Measurements from ENCODE around the gene NUDT3. TPM values are rescaled to one million over a fixed set of nuclear protein-coding genes. Genes with fewer than 3 reads are reported as not detected.
A peak's percentile ranks its signal among the peaks of the same experiment; 100 is the strongest.
"Not testable (repeated sequence)": the region's sequence is repeated elsewhere in the genome, so short reads cannot be mapped to it uniquely, and the experiment has no call there.

The NUDT3 gene
- total and polyA plus RNA-seq, 2 experiments from 2014 or later = 12.1 to 31.1 TPM

DNA sequence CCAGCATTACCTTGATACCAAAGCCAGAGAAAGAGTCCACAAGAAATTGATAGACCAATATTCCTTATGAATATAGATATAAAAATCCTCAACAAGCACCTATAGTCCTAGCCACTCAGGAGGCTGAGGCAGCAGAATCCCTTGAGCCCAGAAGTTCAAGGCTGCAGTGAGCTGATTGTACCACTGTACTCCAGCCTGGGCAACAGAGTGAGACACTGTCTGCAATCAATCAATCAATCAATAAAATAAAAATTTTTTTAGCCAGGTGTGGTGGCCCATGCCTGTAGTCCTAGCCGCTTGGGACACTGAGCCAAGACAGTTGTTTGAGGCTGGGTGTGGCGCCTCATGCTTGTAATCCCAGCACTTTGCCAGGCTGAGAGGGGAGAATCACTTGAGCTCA, 124.7 kb downstream of the NUDT3 start:
- no peak overlapping the region for H3K27ac ChIP-seq (ENCODE audit: low read depth)
- no peaks in the 10 kb centered on the region for H3K36me3 ChIP-seq (ENCODE audit: insufficient read depth)
- no peak overlapping the region for H2AFZ ChIP-seq
- Mint-ChIP-seq H3K27ac (no peak overlapping the region), H3K9me3 (peaks cover 6% of the 10 kb centered on the region), H3K27me3 (ENCODE audit: insufficient read depth, low read depth, poor library complexity) (peaks cover 2% of the 10 kb centered on the region), H3K4me3 (no peak overlapping the region), H3K36me3 (ENCODE audit: low read depth) (peaks cover 7% of the 10 kb centered on the region), H3K4me1 (peaks cover 5% of the 10 kb centered on the region; the same call in 2 of the 3 replicates)
- TF ChIP-seq CREB1 (CRISPR knock-in tag; IDR thresholded peaks at IDR 0.05; ENCODE audit: low read depth) (no peak), POLR2AphosphoS5 (IDR thresholded peaks at IDR 0.05; ENCODE audit: low read depth) (no peak), EZH2 (IDR thresholded peaks at IDR 0.05; ENCODE audit: low read depth, unreplicated experiment) (no peak)
- H3K27me3 ChIP-seq (ENCODE audit: insufficient read depth) = no peaks in the 10 kb centered on the region
- no peaks in the 10 kb centered on the region for H3K9me2 ChIP-seq (ENCODE audit: insufficient read depth)
- ATAC-seq = no peak
- H3K79me2 ChIP-seq (replicated peaks; ENCODE audit: insufficient read depth) = no peaks in the 10 kb centered on the region
- no peaks in the 10 kb centered on the region for H4K20me1 ChIP-seq (replicated peaks; ENCODE audit: insufficient read depth)
- DNase-seq (ENCODE audit: low spot score) = no peak
- no peak overlapping the region for H3K4me2 ChIP-seq
- no peak overlapping the region for H3K4me3 ChIP-seq
- no peaks in the 10 kb centered on the region for H3F3A ChIP-seq (replicated peaks; ENCODE audit: low read depth)
- no peaks in the 10 kb centered on the region for H3K4me1 ChIP-seq (ENCODE audit: insufficient read depth)

DNA sequence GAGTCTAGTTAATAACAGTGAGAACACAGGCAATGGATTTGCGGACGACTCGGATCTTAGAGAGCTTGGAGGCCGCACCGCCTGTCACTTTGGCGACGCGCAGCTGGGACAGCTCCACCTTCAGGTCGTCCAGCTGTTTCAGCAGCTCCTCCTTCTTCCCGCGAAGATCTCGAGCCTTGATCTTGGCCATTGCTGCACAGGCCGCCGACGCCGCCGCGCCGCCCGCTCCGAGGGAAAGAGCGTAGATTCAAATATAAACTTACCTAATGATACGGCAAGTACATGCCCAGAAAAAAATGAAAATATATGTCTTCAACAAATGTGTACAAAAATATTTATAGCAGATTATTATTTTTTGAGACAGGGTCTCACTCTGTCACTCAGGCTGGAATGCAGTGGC, 129.0 kb downstream of the NUDT3 start:
- H3K36me3 ChIP-seq (ENCODE audit: insufficient read depth); H3K9me2 ChIP-seq (ENCODE audit: insufficient read depth); H3K27me3 ChIP-seq (ENCODE audit: insufficient read depth); H3K4me3 ChIP-seq; H3F3A ChIP-seq (replicated peaks; ENCODE audit: low read depth); DNase-seq (ENCODE audit: low spot score); H2AFZ ChIP-seq; ATAC-seq; H4K20me1 ChIP-seq (replicated peaks; ENCODE audit: insufficient read depth); H3K27me3 Mint-ChIP-seq (ENCODE audit: insufficient read depth, low read depth, poor library complexity); H3K4me1 ChIP-seq (ENCODE audit: insufficient read depth); H3K27ac Mint-ChIP-seq; H3K4me2 ChIP-seq; H3K27ac ChIP-seq (ENCODE audit: low read depth); H3K4me1 Mint-ChIP-seq; H3K4me3 Mint-ChIP-seq; H3K79me2 ChIP-seq (replicated peaks; ENCODE audit: insufficient read depth): not testable (repeated sequence)
- Mint-ChIP-seq H3K36me3 (ENCODE audit: low read depth) (peaks cover 22% of the 10 kb centered on the region), H3K9me3 (peaks cover 25% of the 10 kb centered on the region)
- TF ChIP-seq, protein P1, sequence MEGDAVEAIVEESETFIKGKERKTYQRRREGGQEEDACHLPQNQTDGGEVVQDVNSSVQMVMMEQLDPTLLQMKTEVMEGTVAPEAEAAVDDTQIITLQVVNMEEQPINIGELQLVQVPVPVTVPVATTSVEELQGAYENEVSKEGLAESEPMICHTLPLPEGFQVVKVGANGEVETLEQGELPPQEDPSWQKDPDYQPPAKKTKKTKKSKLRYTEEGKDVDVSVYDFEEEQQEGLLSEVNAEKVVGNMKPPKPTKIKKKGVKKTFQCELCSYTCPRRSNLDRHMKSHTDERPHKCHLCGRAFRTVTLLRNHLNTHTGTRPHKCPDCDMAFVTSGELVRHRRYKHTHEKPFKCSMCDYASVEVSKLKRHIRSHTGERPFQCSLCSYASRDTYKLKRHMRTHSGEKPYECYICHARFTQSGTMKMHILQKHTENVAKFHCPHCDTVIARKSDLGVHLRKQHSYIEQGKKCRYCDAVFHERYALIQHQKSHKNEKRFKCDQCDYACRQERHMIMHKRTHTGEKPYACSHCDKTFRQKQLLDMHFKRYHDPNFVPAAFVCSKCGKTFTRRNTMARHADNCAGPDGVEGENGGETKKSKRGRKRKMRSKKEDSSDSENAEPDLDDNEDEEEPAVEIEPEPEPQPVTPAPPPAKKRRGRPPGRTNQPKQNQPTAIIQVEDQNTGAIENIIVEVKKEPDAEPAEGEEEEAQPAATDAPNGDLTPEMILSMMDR (conservative IDR thresholded peaks at IDR 0.05; ENCODE audit: low read depth in 2 of 2) = peak; percentile 30 to 31

DNA sequence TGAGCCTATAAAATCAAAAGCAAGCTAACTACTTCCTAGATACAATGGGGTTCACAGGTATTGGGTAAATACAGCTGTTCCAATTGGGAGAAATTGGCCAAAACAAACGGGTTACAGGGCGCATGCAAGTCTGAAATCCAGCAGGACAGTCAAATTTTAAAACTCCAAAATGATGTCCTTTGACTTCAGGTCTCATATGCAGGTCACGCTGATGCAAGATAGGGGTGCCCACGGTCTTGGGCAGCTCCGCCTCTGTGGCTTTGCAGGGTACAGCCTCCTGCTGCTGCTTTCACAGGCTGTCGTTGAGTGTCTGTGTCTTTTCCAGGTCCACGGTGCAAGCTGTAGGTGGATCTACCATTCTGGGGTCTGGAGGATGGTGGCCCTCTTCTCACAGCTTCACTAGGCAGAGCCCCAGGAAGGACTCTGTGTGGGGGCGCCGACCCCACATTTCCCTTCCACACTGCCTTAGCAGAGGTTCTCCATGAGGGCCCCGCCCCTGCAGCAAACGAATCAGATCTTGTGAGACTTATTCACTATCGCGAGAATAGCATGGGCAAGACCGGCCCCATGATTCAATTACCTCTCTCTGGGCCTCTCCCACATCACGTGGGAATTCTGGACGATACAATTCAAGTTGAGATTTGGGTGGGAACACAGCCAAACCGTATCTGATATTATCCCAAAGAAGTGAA, 131.7 kb downstream of the NUDT3 start:
- Histone ChIP-seq H3K36me3 (ENCODE audit: insufficient read depth) (no peaks in the 10 kb centered on the region), H3K79me2 (replicated peaks; ENCODE audit: insufficient read depth) (no peaks in the 10 kb centered on the region), H3K27ac (ENCODE audit: low read depth) (no peak overlapping the region), H3K9me2 (ENCODE audit: insufficient read depth) (no peaks in the 10 kb centered on the region), H4K20me1 (replicated peaks; ENCODE audit: insufficient read depth) (no peaks in the 10 kb centered on the region), H3F3A (replicated peaks; ENCODE audit: low read depth) (no peaks in the 10 kb centered on the region), H3K4me1 (ENCODE audit: insufficient read depth) (no peaks in the 10 kb centered on the region), H3K4me2 (no peak overlapping the region), H2AFZ (no peak overlapping the region), H3K4me3 (no peak overlapping the region), H3K27me3 (ENCODE audit: insufficient read depth) (no peaks in the 10 kb centered on the region)
- no peak overlapping the region for H3K4me3 Mint-ChIP-seq
- peaks cover 4% of the 10 kb centered on the region for H3K27me3 Mint-ChIP-seq (ENCODE audit: insufficient read depth, low read depth, poor library complexity)
- H3K27ac Mint-ChIP-seq = no peak overlapping the region
- DNase-seq (ENCODE audit: low spot score) (no peak), ATAC-seq (no peak)
- H3K4me1 Mint-ChIP-seq = no peaks in the 10 kb centered on the region
- H3K9me3 Mint-ChIP-seq = peaks cover 25% of the 10 kb centered on the region
- H3K36me3 Mint-ChIP-seq (ENCODE audit: low read depth) = peaks cover 22% of the 10 kb centered on the region
- TF ChIP-seq POLR2AphosphoS5 (IDR thresholded peaks at IDR 0.05; ENCODE audit: low read depth) (no peak), STAT1 (IDR thresholded peaks at IDR 0.05; ENCODE audit: unreplicated experiment) (no peak), NANOG (IDR thresholded peaks at IDR 0.05; ENCODE audit: borderline replicate concordance) (no peak), CREB1 (CRISPR knock-in tag; IDR thresholded peaks at IDR 0.05; ENCODE audit: low read depth) (no peak), EZH2phosphoT487 (IDR thresholded peaks at IDR 0.05; ENCODE audit: unreplicated experiment) (no peak), ZNF114 (CRISPR knock-in tag; IDR thresholded peaks at IDR 0.05) (no peak), EZH2 (IDR thresholded peaks at IDR 0.05; ENCODE audit: low read depth, unreplicated experiment) (no peak), JUNB (IDR thresholded peaks at IDR 0.05; ENCODE audit: unreplicated experiment) (no peak)
- TF ChIP-seq, protein P2, sequence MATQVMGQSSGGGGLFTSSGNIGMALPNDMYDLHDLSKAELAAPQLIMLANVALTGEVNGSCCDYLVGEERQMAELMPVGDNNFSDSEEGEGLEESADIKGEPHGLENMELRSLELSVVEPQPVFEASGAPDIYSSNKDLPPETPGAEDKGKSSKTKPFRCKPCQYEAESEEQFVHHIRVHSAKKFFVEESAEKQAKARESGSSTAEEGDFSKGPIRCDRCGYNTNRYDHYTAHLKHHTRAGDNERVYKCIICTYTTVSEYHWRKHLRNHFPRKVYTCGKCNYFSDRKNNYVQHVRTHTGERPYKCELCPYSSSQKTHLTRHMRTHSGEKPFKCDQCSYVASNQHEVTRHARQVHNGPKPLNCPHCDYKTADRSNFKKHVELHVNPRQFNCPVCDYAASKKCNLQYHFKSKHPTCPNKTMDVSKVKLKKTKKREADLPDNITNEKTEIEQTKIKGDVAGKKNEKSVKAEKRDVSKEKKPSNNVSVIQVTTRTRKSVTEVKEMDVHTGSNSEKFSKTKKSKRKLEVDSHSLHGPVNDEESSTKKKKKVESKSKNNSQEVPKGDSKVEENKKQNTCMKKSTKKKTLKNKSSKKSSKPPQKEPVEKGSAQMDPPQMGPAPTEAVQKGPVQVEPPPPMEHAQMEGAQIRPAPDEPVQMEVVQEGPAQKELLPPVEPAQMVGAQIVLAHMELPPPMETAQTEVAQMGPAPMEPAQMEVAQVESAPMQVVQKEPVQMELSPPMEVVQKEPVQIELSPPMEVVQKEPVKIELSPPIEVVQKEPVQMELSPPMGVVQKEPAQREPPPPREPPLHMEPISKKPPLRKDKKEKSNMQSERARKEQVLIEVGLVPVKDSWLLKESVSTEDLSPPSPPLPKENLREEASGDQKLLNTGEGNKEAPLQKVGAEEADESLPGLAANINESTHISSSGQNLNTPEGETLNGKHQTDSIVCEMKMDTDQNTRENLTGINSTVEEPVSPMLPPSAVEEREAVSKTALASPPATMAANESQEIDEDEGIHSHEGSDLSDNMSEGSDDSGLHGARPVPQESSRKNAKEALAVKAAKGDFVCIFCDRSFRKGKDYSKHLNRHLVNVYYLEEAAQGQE (IDR thresholded peaks at IDR 0.05; ENCODE audit: unreplicated experiment) = no peak
- TF ChIP-seq, protein P1 (conservative IDR thresholded peaks at IDR 0.05; ENCODE audit: low read depth in 2 of 2) = no peak
